GM12875 (cell line): Measurements from ENCODE around the gene DYTN.

Experiments used
- H3K4me3 ChIP-seq: one replicate; pipeline ENCODE4 v1.5.1; 2011; ENCODE audit warnings: low read depth, low read length, control low read depth
- TF ChIP-seq, protein P1 (sequence below): IDR thresholded peaks from 2 replicates; pipeline ENCODE4 v1.5.1; 2011; ENCODE audit warnings: low read depth, mild to moderate bottlenecking, control low read depth, inconsistent platforms, low read length, moderate library complexity, borderline replicate concordance; ENCODE audit not compliant: insufficient read depth

The DYTN gene

DNA sequence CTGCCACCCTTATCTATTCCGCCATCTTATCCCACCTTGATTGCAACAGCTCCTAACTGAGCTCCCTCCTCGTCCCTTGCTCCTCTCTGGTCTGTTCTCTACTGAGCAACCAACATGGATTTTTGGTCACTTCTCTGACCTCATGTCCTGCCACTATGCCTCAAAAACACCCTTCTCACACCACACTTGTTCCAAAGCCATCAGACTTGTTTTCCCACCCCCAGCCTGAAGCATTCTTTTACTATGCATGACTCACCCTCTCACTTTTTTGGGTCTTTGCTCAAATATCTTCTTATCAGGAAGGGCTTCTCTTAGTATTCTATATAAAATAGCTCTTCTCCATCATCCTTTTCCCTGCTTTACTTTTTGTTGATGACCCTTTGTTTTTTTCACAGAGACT, 78.6 kb downstream of the DYTN start:
- no peak overlapping the region for H3K4me3 ChIP-seq
- TF ChIP-seq, protein P1, sequence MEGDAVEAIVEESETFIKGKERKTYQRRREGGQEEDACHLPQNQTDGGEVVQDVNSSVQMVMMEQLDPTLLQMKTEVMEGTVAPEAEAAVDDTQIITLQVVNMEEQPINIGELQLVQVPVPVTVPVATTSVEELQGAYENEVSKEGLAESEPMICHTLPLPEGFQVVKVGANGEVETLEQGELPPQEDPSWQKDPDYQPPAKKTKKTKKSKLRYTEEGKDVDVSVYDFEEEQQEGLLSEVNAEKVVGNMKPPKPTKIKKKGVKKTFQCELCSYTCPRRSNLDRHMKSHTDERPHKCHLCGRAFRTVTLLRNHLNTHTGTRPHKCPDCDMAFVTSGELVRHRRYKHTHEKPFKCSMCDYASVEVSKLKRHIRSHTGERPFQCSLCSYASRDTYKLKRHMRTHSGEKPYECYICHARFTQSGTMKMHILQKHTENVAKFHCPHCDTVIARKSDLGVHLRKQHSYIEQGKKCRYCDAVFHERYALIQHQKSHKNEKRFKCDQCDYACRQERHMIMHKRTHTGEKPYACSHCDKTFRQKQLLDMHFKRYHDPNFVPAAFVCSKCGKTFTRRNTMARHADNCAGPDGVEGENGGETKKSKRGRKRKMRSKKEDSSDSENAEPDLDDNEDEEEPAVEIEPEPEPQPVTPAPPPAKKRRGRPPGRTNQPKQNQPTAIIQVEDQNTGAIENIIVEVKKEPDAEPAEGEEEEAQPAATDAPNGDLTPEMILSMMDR = no peak

DNA sequence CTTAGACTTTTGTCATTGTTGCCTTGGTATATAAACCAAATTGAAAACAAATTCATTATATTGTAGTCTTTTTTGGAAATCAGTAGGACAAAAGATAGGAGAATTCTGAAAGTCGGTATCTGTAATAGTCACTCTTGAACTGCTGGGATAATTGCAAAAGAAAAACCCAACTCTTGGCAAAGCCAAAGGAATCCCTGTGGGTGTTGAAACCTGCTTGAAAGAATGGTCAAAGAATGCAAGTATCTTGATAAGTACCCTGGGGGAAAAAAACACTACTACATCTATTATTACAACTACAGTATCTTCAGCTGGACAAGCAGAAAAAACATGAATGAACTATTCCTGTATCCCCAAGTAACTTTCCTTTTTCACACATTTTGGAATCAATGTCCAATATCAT, 83.2 kb downstream of the DYTN start:
- TF ChIP-seq, protein P1 = no peak
- no peak overlapping the region for H3K4me3 ChIP-seq

DNA sequence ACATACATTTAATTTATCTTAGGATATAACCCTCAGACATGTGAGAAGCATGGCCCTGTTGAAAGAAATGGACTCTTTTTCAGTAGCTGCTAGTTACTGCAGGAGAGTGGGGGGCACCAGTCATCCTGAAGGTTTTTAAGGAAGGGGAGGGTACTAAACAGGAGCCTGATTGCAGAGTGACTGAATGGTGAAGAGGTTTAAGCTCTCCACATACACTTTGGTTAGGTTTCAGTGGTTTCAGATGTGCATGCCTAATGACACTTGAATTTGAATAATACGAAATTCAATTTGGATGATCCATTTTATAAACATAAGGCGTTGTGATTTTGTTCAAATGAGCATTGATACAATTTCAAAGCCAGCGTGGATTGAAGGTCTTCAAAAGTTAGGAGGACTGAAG, 86.9 kb downstream of the DYTN start:
- H3K4me3 ChIP-seq = no peak overlapping the region
- TF ChIP-seq, protein P1 = no peak

DNA sequence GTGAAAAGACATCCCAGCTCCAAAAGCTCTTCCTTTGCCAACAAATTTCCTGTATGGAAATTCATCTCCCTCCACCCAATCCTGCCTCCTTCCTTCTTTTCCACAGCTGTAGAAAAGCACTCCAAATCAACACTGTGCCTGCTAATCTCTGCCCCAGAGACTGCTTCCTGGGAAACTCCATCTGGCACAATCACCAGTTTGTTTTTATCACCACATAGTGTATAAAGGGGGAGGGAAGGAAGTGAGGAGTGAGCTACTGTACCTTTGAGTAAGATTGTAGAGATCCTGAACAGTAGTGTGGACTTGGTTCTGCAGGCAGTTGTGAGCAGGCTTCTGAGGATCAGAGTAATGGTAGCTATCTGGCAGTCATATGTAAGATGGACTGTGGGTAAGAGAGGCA, 90.6 kb downstream of the DYTN start:
- H3K4me3 ChIP-seq = no peak overlapping the region
- TF ChIP-seq, protein P1 = no peak

DNA sequence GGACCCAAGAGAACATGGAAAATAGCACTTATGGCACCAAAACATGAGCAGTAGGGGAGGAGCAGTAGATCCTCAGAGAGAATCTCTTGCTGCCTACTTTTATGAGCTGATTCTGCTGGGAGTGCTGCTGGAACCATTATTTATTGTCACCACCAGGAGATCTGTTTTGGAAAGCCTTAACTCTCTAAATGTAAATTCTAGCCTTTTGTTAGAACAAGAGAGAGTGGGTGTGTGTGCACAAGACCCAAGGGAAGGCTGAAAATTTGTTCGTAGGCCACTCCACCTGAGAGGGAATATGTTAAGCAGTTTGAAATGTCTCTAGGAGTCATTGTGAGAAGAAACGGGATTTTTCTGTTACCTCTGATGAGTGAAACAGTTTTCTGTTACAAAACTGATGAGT, 92.1 kb downstream of the DYTN start:
- no peak overlapping the region for H3K4me3 ChIP-seq
- TF ChIP-seq, protein P1 = no peak

DNA sequence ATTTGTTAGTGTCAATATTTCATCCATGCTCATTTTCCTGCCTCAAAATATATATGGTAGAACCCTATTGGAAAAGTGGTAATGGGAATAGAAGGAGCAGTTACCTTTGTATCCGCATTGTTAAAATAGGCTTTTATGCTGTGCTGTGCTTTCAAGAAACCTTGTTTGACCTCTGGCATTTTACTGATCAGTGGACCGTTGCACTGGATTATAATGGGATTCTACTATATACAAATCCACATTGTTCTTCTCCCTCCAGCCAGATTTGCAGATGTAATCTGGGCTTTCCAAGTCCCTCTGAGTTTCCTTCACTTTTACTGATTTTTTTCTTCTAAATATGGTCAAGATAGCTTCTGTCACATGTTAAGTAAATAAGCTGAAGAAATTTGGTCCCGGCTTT, 99.2 kb downstream of the DYTN start:
- no peak overlapping the region for H3K4me3 ChIP-seq
- TF ChIP-seq, protein P1 = no peak

DNA sequence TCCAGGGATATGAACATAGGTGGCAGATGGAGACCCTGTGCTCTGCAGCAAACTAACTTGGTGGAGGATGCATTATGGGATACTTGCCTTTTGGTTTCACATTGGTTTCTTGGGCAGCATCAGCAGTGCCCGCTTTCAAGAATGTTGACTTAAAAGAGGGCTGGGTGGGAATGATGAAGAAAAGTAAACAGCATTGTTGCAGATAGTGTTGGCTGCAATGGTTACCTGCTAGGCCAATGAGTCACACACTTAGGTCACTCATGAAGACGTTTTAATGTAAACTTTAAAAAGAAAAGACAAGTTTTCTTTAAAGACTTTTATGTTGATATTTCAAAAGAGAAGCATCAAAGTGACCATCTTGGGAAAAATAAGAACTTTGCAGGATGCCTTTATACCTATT, 102.0 kb downstream of the DYTN start:
- TF ChIP-seq, protein P1 = no peak
- H3K4me3 ChIP-seq = no peak overlapping the region
